SK-N-SH (cell line): Measurements from ENCODE around the gene RMDN3. TPM values are rescaled to one million over a fixed set of nuclear protein-coding genes. Genes with fewer than 3 reads are reported as not detected.
A peak's percentile ranks its signal among the peaks of the same experiment; 100 is the strongest.

Experiments used
- CTCF ChIA-PET: fragments of 300-600, 350-600 bp; formaldehyde crosslinking; extraction: SDS; loops from one replicate; lab custom pipeline; 2021; lab: Yijun Ruan, JAX
- POLR2A ChIA-PET: fragments of 350-600 bp; sonication (Branson Sonifier 250); formaldehyde crosslinking; extraction: SDS; loops from one replicate; lab custom pipeline; 2020; ENCODE audit warnings: antibody characterized with exemption, inconsistent platforms; lab: Yijun Ruan, JAX
- DNase-seq: peaks from one replicate; pipeline ENCODE4 v3.0.0; 2012
- H2AFZ ChIP-seq: fragments of 200-600 bp; sonication (generic); 2 replicates; pipeline ENCODE4 v1.8.1; 2016; ENCODE audit warnings: antibody characterized with exemption, mild to moderate bottlenecking, low read depth
- H3F3A ChIP-seq: fragments of 200-600 bp; sonication (generic); replicated peaks from 2 replicates; pipeline ENCODE3; 2016; ENCODE audit warnings: antibody characterized with exemption, mild to moderate bottlenecking; ENCODE audit not compliant: insufficient read depth
- H3K27ac ChIP-seq, 2 experiments: fragments of 200-500 bp in 1 of 2; fragments of 200-600 bp in 1 of 2; sonication (Bioruptor generic) in 1 of 2; sonication (generic), shearing (Covaris generic) in 1 of 2; 2 replicates each; pipeline versions ENCODE4 v1.5.1 to v1.6.1; 2014 to 2016; ENCODE audit warnings: low read depth in 2 of 2, inconsistent platforms in 1 of 2, low read length in 1 of 2, mild to moderate bottlenecking in 1 of 2, mixed read lengths in 1 of 2
- H3K27me3 ChIP-seq: fragments of 200-600 bp; sonication (generic), shearing (Covaris generic); 2 replicates; pipeline ENCODE4 v1.6.1; 2016; ENCODE audit warnings: mixed run types; ENCODE audit not compliant: insufficient read depth
- H3K36me3 ChIP-seq, 2 experiments: fragments of 200-500 bp in 1 of 2; fragments of 200-600 bp in 1 of 2; sonication (Bioruptor generic) in 1 of 2; sonication (generic) in 1 of 2; replicated peaks in 1 of 2; 2 replicates each; pipeline versions ENCODE3 to v1.5.1; 2014 to 2016; ENCODE audit warnings: low read length in 1 of 2, mild to moderate bottlenecking in 1 of 2; ENCODE audit not compliant: insufficient read depth in 2 of 2, control insufficient read depth in 1 of 2
- H3K4me1 ChIP-seq, 2 experiments: fragments of 200-500 bp in 1 of 2; fragments of 200-600 bp in 1 of 2; sonication (Bioruptor generic) in 1 of 2; sonication (generic), shearing (Covaris generic) in 1 of 2; 2 replicates each; pipeline versions ENCODE4 v1.5.1 to v1.6.1; 2014 to 2016; ENCODE audit warnings: low read depth in 1 of 2, low read length in 1 of 2, mixed run types in 1 of 2; ENCODE audit not compliant: insufficient read depth in 2 of 2, control insufficient read depth in 1 of 2
- H3K4me2 ChIP-seq: fragments of 200-600 bp; sonication (generic), shearing (Covaris generic); 2 replicates; pipeline ENCODE4 v1.6.1; 2017; ENCODE audit warnings: mixed run types
- H3K4me3 ChIP-seq, 2 experiments: fragments of 200-500 bp in 1 of 2; fragments of 200-600 bp in 1 of 2; sonication (Bioruptor generic) in 1 of 2; sonication (generic), shearing (Covaris generic) in 1 of 2; 2 replicates each; pipeline versions ENCODE4 v1.5.1 to v1.8.1; 2014 to 2016; ENCODE audit warnings: low read depth in 2 of 2, inconsistent platforms in 1 of 2, low read length in 1 of 2, mild to moderate bottlenecking in 1 of 2, mixed read lengths in 1 of 2, moderate library complexity in 1 of 2
- H3K79me2 ChIP-seq: fragments of 200-600 bp; sonication (generic); 2 replicates; pipeline ENCODE4 v1.8.1; 2017; ENCODE audit warnings: mild to moderate bottlenecking; ENCODE audit not compliant: insufficient read depth
- H3K9ac ChIP-seq: fragments of 200-600 bp; sonication (generic); 2 replicates; pipeline ENCODE4 v1.6.1; 2017; ENCODE audit warnings: mixed run types
- H3K9me2 ChIP-seq: fragments of 200-600 bp; sonication (generic); 2 replicates; pipeline ENCODE4 v1.6.1; 2017; ENCODE audit warnings: mixed run types
- H3K9me3 ChIP-seq: fragments of 200-600 bp; sonication (generic); 2 replicates; pipeline ENCODE4 v1.6.1; 2017; ENCODE audit warnings: mixed run types, mild to moderate bottlenecking, moderate library complexity
- H4K20me1 ChIP-seq: fragments of 200-600 bp; sonication (generic); 2 replicates; pipeline ENCODE4 v1.6.1; 2017; ENCODE audit warnings: mild to moderate bottlenecking, mixed run types; ENCODE audit not compliant: insufficient read depth
- CHD2 ChIP-seq: fragments of 150-350 bp; IDR thresholded peaks from 2 replicates; pipeline ENCODE4 v1.6.1; 2018; ENCODE audit warnings: low read length; ENCODE audit not compliant: partially characterized antibody
- EP300 ChIP-seq, 2 experiments: IDR thresholded peaks; 2 replicates each; pipeline versions ENCODE4 v1.4.0 to v1.6.1; 2012; ENCODE audit warnings: borderline replicate concordance in 1 of 2, low read depth in 1 of 2, low read length in 1 of 2
- FOSL2 ChIP-seq: IDR thresholded peaks from 2 replicates; pipeline ENCODE4 v1.4.0; 2012; ENCODE audit warnings: low read depth, mild to moderate bottlenecking, moderate library complexity, borderline replicate concordance
- FOXM1 ChIP-seq: IDR thresholded peaks from 2 replicates; pipeline ENCODE4 v1.4.0; 2012; ENCODE audit warnings: low read depth, mild to moderate bottlenecking
- GABPA ChIP-seq: IDR thresholded peaks from 2 replicates; pipeline ENCODE4 v1.4.0; 2012; ENCODE audit warnings: low read depth, mild to moderate bottlenecking
- NFIC ChIP-seq: IDR thresholded peaks from 2 replicates; pipeline ENCODE4 v1.4.0; 2012; ENCODE audit warnings: borderline replicate concordance
- NRF1 ChIP-seq: IDR thresholded peaks from 2 replicates; pipeline ENCODE4 v1.6.1; 2012; ENCODE audit warnings: low read depth, mild to moderate bottlenecking, low read length
- PBX3 ChIP-seq: IDR thresholded peaks from 2 replicates; pipeline ENCODE4; 2012
- POLR2AphosphoS5 ChIP-seq: IDR thresholded peaks from 2 replicates; pipeline ENCODE4 v1.6.1; 2012; ENCODE audit warnings: low read depth, low read length
- RCOR1 ChIP-seq: fragments of 150-350 bp; IDR thresholded peaks from 2 replicates; pipeline ENCODE4 v1.6.1; 2017; ENCODE audit warnings: antibody characterized with exemption, low read length
- REST ChIP-seq: IDR thresholded peaks from 2 replicates; pipeline ENCODE4 v1.6.1; 2012; ENCODE audit warnings: mild to moderate bottlenecking, low read depth, low read length, moderate library complexity
- RFX5 ChIP-seq: IDR thresholded peaks from 2 replicates; pipeline ENCODE4 v1.6.1; 2012; ENCODE audit warnings: mild to moderate bottlenecking, improper control_type of control experiment, low read length
- RXRA ChIP-seq: IDR thresholded peaks from 2 replicates; pipeline ENCODE4 v1.4.0; 2012; ENCODE audit warnings: low read depth, mild to moderate bottlenecking, borderline replicate concordance
- SIN3A ChIP-seq: IDR thresholded peaks from 2 replicates; pipeline ENCODE4 v1.6.1; 2012; ENCODE audit warnings: low read depth, mild to moderate bottlenecking, low read length, moderate library complexity, borderline replicate concordance
- TCF12 ChIP-seq: IDR thresholded peaks from 2 replicates; pipeline ENCODE4 v1.4.0; 2012
- USF1 ChIP-seq: IDR thresholded peaks from 2 replicates; pipeline ENCODE4 v1.4.0; 2012; ENCODE audit warnings: low read depth, borderline replicate concordance
- YY1 ChIP-seq: IDR thresholded peaks from 2 replicates; pipeline ENCODE4 v1.4.0; 2012; ENCODE audit warnings: low read depth, mild to moderate bottlenecking
- WGBS: methylation state at CpG from one replicate; pipeline ENCODE4 v1.1.6; 2017; ENCODE audit warnings: low lambda C conversion rate; 5-methylcytosine and 5-hydroxymethylcytosine counted together
- polyA plus RNA-seq, 3 experiments: library from polyadenylated mRNA; depleted of rRNA; stranded (reverse); fragments of >200 nt; gene quantifications; 2 replicates each; pipeline ENCODE4 v1.2.3, GENCODE V29; 2012
- TF ChIP-seq, protein P1 (sequence below): fragments of 200-600 bp; sonication (generic); IDR thresholded peaks from 2 replicates; pipeline ENCODE4 v1.6.1; 2017; ENCODE audit warnings: antibody characterized with exemption, mild to moderate bottlenecking, moderate library complexity
- TF ChIP-seq, protein P2 (sequence below): fragments of 150-350 bp; IDR thresholded peaks from 2 replicates; pipeline ENCODE4 v1.6.1; 2016; ENCODE audit warnings: mild to moderate bottlenecking, low read depth, low read length
- TF ChIP-seq, protein P3 (sequence below): fragments of 150-350 bp; IDR thresholded peaks from 2 replicates; pipeline ENCODE4 v1.6.1; 2017; ENCODE audit warnings: antibody characterized with exemption, low read length, low read depth, borderline replicate concordance

RMDN3 gene
- polyA plus RNA-seq, 1 of the 3 experiments (the other 2 are of a cell fraction), result 33.0 TPM

GRCh38 chr15:40782609-40783227 is 27.7 kb upstream of the RMDN3 start (continued):
- peak; percentile 17; the same call in 1 of the 2 replicates for TF ChIP-seq RCOR1
- TF ChIP-seq NFIC, result no peak
- no peak for TF ChIP-seq POLR2AphosphoS5
- TF ChIP-seq TCF12, result no peak
- no peak for TF ChIP-seq NRF1
- TF ChIP-seq, protein P1, sequence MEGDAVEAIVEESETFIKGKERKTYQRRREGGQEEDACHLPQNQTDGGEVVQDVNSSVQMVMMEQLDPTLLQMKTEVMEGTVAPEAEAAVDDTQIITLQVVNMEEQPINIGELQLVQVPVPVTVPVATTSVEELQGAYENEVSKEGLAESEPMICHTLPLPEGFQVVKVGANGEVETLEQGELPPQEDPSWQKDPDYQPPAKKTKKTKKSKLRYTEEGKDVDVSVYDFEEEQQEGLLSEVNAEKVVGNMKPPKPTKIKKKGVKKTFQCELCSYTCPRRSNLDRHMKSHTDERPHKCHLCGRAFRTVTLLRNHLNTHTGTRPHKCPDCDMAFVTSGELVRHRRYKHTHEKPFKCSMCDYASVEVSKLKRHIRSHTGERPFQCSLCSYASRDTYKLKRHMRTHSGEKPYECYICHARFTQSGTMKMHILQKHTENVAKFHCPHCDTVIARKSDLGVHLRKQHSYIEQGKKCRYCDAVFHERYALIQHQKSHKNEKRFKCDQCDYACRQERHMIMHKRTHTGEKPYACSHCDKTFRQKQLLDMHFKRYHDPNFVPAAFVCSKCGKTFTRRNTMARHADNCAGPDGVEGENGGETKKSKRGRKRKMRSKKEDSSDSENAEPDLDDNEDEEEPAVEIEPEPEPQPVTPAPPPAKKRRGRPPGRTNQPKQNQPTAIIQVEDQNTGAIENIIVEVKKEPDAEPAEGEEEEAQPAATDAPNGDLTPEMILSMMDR, result peak; percentile 58
- no peak for TF ChIP-seq REST
- TF ChIP-seq SIN3A, result no peak
- TF ChIP-seq RFX5, result no peak
- TF ChIP-seq USF1, result no peak
- no peak for TF ChIP-seq RXRA
- no peak for TF ChIP-seq YY1

DNA sequence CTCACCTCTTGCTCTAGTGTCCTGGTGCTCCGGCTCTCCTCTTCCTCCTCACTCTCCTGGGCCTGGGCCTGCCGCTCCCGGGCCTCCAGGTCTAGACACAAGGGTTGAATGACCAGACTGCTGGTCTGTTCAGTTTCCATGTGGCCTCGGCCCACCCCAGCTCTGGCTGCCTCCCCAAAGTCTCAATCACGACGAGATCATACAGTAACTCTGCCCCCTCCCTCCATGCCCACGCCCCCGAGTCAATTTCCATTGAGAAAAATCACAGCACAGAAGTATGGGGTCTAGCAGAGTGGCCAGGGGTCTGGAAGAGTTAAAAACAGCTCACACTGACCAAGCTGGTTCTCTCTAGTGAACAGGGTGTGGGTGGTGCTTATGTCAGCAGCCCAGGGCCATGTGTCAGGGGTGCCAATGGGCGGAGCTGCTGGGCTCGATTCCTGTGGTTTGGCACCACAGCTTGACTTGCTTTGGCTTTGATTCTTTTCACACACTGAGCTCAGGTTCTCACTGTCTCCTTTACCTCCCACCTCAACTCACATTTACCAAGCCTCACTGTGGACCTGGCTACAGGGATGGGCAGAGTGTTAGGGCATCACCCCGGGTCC is 21.6 kb upstream of the RMDN3 start:
- H3K79me2 ChIP-seq, result no peaks in the 10 kb centered on the region
- H3K9me3 ChIP-seq, result no peaks in the 10 kb centered on the region
- no peak overlapping the region for H3K4me3 ChIP-seq
- no peak overlapping the region for H3K27ac ChIP-seq
- H3K4me1 ChIP-seq, result peaks cover 0 to 11% of the 10 kb centered on the region in 2 experiments; a peak in 1 of 4 replicates
- no peaks in the 10 kb centered on the region for H3F3A ChIP-seq
- no peak overlapping the region for H3K4me2 ChIP-seq
- ChIA-PET POLR2A (no interaction called here), CTCF (interaction anchor here (31.8 kb wide), 1 partner anchor 32 kb away, joined by 555 read pairs; the partner anchor contains the start of gene RMDN3)
- H3K27me3 ChIP-seq, result no peaks in the 10 kb centered on the region
- no peak overlapping the region for H3K9ac ChIP-seq
- peaks cover 8 to 61% of the 10 kb centered on the region in 2 experiments for H3K36me3 ChIP-seq
- no peak for DNase-seq
- no peak overlapping the region for H2AFZ ChIP-seq
- no peaks in the 10 kb centered on the region for H4K20me1 ChIP-seq
- WGBS, result 87% methylated on average over 9 of the region's 11 CpGs
- no peaks in the 10 kb centered on the region for H3K9me2 ChIP-seq
- TF ChIP-seq, protein P2, sequence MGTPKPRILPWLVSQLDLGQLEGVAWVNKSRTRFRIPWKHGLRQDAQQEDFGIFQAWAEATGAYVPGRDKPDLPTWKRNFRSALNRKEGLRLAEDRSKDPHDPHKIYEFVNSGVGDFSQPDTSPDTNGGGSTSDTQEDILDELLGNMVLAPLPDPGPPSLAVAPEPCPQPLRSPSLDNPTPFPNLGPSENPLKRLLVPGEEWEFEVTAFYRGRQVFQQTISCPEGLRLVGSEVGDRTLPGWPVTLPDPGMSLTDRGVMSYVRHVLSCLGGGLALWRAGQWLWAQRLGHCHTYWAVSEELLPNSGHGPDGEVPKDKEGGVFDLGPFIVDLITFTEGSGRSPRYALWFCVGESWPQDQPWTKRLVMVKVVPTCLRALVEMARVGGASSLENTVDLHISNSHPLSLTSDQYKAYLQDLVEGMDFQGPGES, result no peak
- TF ChIP-seq GABPA (no peak), FOXM1 (no peak), EP300 (IDR thresholded peaks at IDR 0.05; ENCODE audit: borderline replicate concordance in 1 of 2, low read depth in 1 of 2, low read length in 1 of 2) (no peak), FOSL2 (no peak), PBX3 (no peak), CHD2 (no peak), NFIC (no peak), USF1 (no peak), NRF1 (no peak), RFX5 (no peak)
- TF ChIP-seq, protein P3, sequence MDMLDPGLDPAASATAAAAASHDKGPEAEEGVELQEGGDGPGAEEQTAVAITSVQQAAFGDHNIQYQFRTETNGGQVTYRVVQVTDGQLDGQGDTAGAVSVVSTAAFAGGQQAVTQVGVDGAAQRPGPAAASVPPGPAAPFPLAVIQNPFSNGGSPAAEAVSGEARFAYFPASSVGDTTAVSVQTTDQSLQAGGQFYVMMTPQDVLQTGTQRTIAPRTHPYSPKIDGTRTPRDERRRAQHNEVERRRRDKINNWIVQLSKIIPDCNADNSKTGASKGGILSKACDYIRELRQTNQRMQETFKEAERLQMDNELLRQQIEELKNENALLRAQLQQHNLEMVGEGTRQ, result no peak
